Hepatocyte (in vitro differentiated cells): Measurements from ENCODE around the gene EYS. TPM values are rescaled to one million over a fixed set of nuclear protein-coding genes. Genes with fewer than 3 reads are reported as not detected.
A peak's percentile ranks its signal among the peaks of the same experiment; 100 is the strongest.

ENCODE experiments used
- DNase-seq: peaks from one replicate; pipeline ENCODE4 v3.0.0-alpha.2; 2016; ENCODE audit warnings: low spot score
- H2AFZ ChIP-seq: fragments of 200-600 bp; sonication (generic); 2 replicates; pipeline ENCODE4 v1.6.0; 2016; ENCODE audit warnings: antibody characterized with exemption, mild to moderate bottlenecking
- H3K27ac ChIP-seq: fragments of 200-600 bp; sonication (generic); 2 replicates; pipeline ENCODE4 v1.5.1; 2016; ENCODE audit warnings: mild to moderate bottlenecking
- H3K27me3 ChIP-seq: fragments of 200-600 bp; sonication (generic); 2 replicates; pipeline ENCODE4 v1.6.1; 2016
- H3K36me3 ChIP-seq: fragments of 200-600 bp; sonication (generic); replicated peaks from 2 replicates; pipeline ENCODE4 v1.5.1; 2016; ENCODE audit warnings: low read depth; ENCODE audit not compliant: insufficient read depth
- H3K4me1 ChIP-seq: fragments of 200-600 bp; sonication (generic); 2 replicates; pipeline ENCODE4 v1.5.1; 2016; ENCODE audit warnings: mild to moderate bottlenecking, moderate library complexity; ENCODE audit not compliant: insufficient read depth
- H3K4me2 ChIP-seq: fragments of 200-600 bp; sonication (generic); 2 replicates; pipeline ENCODE4 v1.6.0; 2016
- H3K4me3 ChIP-seq: fragments of 200-600 bp; sonication (generic); 2 replicates; pipeline ENCODE4 v1.5.1; 2016; ENCODE audit warnings: mild to moderate bottlenecking
- H3K79me2 ChIP-seq: fragments of 200-600 bp; sonication (generic); 2 replicates; pipeline ENCODE4 v1.6.0; 2017; ENCODE audit warnings: mild to moderate bottlenecking
- H3K9me2 ChIP-seq: fragments of 200-600 bp; sonication (generic); replicated peaks from 2 replicates; pipeline ENCODE4 v1.6.0; 2017; ENCODE audit warnings: mild to moderate bottlenecking; ENCODE audit not compliant: insufficient read depth
- H3K9me3 ChIP-seq: fragments of 200-600 bp; sonication (generic); 2 replicates; pipeline ENCODE4 v1.5.1; 2016; ENCODE audit warnings: low read depth, mild to moderate bottlenecking
- H4K20me1 ChIP-seq: fragments of 200-600 bp; sonication (generic); 2 replicates; pipeline ENCODE4 v1.6.0; 2016; ENCODE audit warnings: mild to moderate bottlenecking; ENCODE audit not compliant: insufficient read depth, poor library complexity, severe bottlenecking
- CTCF ChIP-seq: fragments of 200-600 bp; sonication (generic); IDR thresholded peaks from 2 replicates; pipeline ENCODE4 v1.5.1; 2016; ENCODE audit warnings: antibody characterized with exemption, mild to moderate bottlenecking; ENCODE audit not compliant: poor library complexity
- EZH2 ChIP-seq: fragments of 200-600 bp; sonication (generic); IDR thresholded peaks from 2 replicates; pipeline ENCODE4 v1.6.1; 2016; ENCODE audit warnings: antibody characterized with exemption, mild to moderate bottlenecking, borderline replicate concordance
- EZH2phosphoT487 ChIP-seq: fragments of 200-600 bp; sonication (generic); IDR thresholded peaks from one replicate; pipeline ENCODE4 v1.6.1; 2018; ENCODE audit warnings: antibody characterized with exemption, mild to moderate bottlenecking, low read depth, moderate library complexity; ENCODE audit not compliant: unreplicated experiment, severe bottlenecking
- WGBS: methylation state at CpG from one replicate; pipeline ENCODE4 v1.1.6; 2016; ENCODE audit warnings: low lambda C conversion rate; ENCODE audit errors: missing lambda C conversion rate; 5-methylcytosine and 5-hydroxymethylcytosine counted together
- polyA plus RNA-seq: library from polyadenylated mRNA; unstranded; fragments of >200 nt; fragmentation: Nextera tagmentation; extraction: Ambion mirVana; gene quantifications from 2 replicates; pipeline ENCODE4 v1.2.1, GENCODE V29; 2016
- total RNA-seq: library from RNA; depleted of rRNA; stranded (reverse); fragments of >200 nt; gene quantifications from 2 replicates; pipeline ENCODE4 v1.2.3, GENCODE V29; 2014

Gene EYS
- total and polyA plus RNA-seq, 2 experiments from 2014 or later: 0.57 to 0.68 TPM

- no peak overlapping the region for H2AFZ ChIP-seq
- no peak overlapping the region for H3K4me3 ChIP-seq
- H3K4me2 ChIP-seq: no peak overlapping the region
- no peaks in the 10 kb centered on the region for H3K9me3 ChIP-seq
- H3K4me1 ChIP-seq: peaks cover 10% of the 10 kb centered on the region
- H3K79me2 ChIP-seq: no peaks in the 10 kb centered on the region
- no peaks in the 10 kb centered on the region for H3K9me2 ChIP-seq
- no peaks in the 10 kb centered on the region for H3K27me3 ChIP-seq
- DNase-seq: no peak
- H3K27ac ChIP-seq: peak overlapping the region; percentile 3
- no peaks in the 10 kb centered on the region for H3K36me3 ChIP-seq
- TF ChIP-seq CTCF (no peak), EZH2phosphoT487 (no peak), EZH2 (no peak)
- 35% methylated on average over 3 of the region's 3 CpGs for WGBS
- no peaks in the 10 kb centered on the region for H4K20me1 ChIP-seq
These were observed 1449.4 kb downstream of the EYS start for GRCh38 chr6:64257586-64257985.

DNA sequence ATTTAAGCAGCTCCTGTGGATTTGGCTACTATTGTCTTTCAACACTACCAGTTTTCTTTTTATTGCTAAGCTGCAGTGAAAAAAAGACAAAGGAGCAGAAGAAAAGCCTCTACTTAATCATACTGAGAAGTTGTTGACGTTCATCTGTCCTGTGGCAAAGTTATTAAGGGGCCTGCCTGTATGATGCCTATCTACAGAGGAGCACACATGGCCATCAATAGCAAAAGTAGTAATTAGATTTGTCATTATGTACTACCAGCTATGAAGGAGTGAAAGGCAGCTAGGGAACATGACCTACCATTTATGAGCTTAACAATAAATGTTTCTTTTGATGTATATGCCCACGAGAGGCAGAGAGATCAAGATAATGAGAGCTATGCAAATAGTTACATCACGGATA, 1450.5 kb downstream of the EYS start:
- DNase-seq: no peak
- H2AFZ ChIP-seq: no peak overlapping the region
- H3K4me2 ChIP-seq: no peak overlapping the region
- no peaks in the 10 kb centered on the region for H3K27me3 ChIP-seq
- 53% methylated on average over 3 of the region's 3 CpGs for WGBS
- no peak for TF ChIP-seq CTCF
- no peak for TF ChIP-seq EZH2phosphoT487
- no peak for TF ChIP-seq EZH2
- no peaks in the 10 kb centered on the region for H4K20me1 ChIP-seq
- H3K4me1 ChIP-seq: peaks cover 14% of the 10 kb centered on the region
- H3K79me2 ChIP-seq: no peaks in the 10 kb centered on the region
- no peaks in the 10 kb centered on the region for H3K36me3 ChIP-seq
- no peaks in the 10 kb centered on the region for H3K9me2 ChIP-seq
- H3K9me3 ChIP-seq: no peaks in the 10 kb centered on the region
- no peak overlapping the region for H3K27ac ChIP-seq
- H3K4me3 ChIP-seq: no peak overlapping the region

DNA sequence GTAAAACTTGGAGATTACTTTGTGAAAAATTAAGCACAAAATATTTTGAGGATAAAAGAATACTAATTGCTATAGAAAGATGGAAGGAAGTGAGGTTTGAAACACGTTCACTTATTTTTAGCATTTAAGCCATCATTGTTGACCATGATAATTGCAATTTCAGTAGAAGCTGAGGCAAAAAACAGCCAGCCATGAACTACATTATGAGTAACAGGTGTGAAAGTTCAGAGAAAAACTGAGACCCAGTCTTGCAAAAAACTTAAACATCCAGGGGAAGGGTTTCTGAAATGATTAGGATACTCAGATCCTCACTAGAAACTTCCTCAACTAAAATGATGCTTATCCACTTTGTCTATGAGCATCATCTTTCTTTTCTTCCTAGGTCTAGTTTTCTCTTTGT, 1452.0 kb downstream of the EYS start:
- DNase-seq: no peak
- H2AFZ ChIP-seq: no peak overlapping the region
- H4K20me1 ChIP-seq: no peaks in the 10 kb centered on the region
- H3K9me2 ChIP-seq: no peaks in the 10 kb centered on the region
- H3K4me3 ChIP-seq: no peak overlapping the region
- 97% methylated on average over 1 of the region's 1 CpG for WGBS
- H3K4me2 ChIP-seq: no peak overlapping the region
- H3K27ac ChIP-seq: no peak overlapping the region
- H3K27me3 ChIP-seq: no peaks in the 10 kb centered on the region
- H3K36me3 ChIP-seq: no peaks in the 10 kb centered on the region
- no peak for TF ChIP-seq EZH2phosphoT487
- no peak for TF ChIP-seq CTCF
- no peak for TF ChIP-seq EZH2
- no peaks in the 10 kb centered on the region for H3K79me2 ChIP-seq
- H3K4me1 ChIP-seq: peaks cover 19% of the 10 kb centered on the region
- no peaks in the 10 kb centered on the region for H3K9me3 ChIP-seq

DNA sequence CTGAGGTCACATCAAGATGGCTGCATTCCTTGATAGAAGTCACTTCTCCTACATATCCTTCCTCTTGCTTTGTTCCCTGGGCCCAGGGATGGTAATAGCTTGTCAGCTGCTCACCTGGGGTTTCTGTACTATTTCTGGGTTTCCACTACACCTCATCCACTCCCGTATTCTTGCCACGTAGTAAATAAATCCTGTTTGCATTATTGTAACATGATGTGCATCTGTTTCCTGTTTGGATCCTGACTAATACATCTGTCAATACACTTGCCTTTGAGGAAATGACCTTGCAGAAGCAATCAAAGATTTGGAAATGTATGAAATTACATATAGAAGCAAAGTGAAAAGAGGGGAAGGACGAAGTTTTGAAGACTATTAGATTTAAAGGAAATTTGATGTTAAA, 1452.5 kb downstream of the EYS start:
- H3K4me2 ChIP-seq: no peak overlapping the region

More for the DNA sequence above, 1452.5 kb downstream of the EYS start:
- 55% methylated on average over 3 of the region's 3 CpGs for WGBS
- Histone ChIP-seq H3K27me3 (no peaks in the 10 kb centered on the region), H3K9me3 (no peaks in the 10 kb centered on the region), H3K9me2 (no peaks in the 10 kb centered on the region), H3K79me2 (no peaks in the 10 kb centered on the region), H3K27ac (no peak overlapping the region), H3K36me3 (no peaks in the 10 kb centered on the region), H3K4me3 (no peak overlapping the region), H3K4me1 (peaks cover 21% of the 10 kb centered on the region), H4K20me1 (no peaks in the 10 kb centered on the region), H2AFZ (no peak overlapping the region)
- TF ChIP-seq EZH2phosphoT487: no peak
- no peak for DNase-seq
